ENCODE measurements around the gene CDC45.
A peak's percentile ranks its signal among the peaks of the same experiment; 100 is the strongest.

The CDC45 gene

DNA sequence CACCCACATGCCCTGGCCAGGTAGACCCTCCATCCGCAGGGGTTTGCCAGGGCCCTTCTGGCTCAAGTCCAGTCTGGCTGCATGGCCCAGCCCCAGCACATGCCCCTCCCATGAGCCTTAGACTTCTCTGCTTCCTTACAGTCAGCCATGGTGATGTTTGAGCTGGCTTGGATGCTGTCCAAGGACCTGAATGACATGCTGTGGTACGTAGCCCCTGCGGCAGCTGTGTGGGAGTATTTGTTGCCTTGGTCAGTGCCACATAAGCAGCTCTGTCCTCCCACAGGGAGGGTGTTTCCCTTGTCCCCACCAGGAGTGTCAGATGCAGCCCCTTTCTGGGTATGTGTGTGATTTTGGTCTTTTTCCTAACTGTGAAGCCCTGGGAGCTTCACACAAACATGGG lies 17.5 kb downstream of the CDC45 start:
- H3K36me3 ChIP-seq (replicated peaks), result no peaks in the 10 kb centered on the region
- TF ChIP-seq, protein P1, sequence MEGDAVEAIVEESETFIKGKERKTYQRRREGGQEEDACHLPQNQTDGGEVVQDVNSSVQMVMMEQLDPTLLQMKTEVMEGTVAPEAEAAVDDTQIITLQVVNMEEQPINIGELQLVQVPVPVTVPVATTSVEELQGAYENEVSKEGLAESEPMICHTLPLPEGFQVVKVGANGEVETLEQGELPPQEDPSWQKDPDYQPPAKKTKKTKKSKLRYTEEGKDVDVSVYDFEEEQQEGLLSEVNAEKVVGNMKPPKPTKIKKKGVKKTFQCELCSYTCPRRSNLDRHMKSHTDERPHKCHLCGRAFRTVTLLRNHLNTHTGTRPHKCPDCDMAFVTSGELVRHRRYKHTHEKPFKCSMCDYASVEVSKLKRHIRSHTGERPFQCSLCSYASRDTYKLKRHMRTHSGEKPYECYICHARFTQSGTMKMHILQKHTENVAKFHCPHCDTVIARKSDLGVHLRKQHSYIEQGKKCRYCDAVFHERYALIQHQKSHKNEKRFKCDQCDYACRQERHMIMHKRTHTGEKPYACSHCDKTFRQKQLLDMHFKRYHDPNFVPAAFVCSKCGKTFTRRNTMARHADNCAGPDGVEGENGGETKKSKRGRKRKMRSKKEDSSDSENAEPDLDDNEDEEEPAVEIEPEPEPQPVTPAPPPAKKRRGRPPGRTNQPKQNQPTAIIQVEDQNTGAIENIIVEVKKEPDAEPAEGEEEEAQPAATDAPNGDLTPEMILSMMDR (IDR thresholded peaks at IDR 0.05; ENCODE audit: low read depth, low read length, missing control alignments), result no peak
- peak overlapping the region; percentile 48 for H3K27ac ChIP-seq
- DNase-seq, result peak; percentile 96
- in situ Hi-C loops (cut with HindIII; ENCODE audit: low pct_ligation_motif_present, low sequenced_read_pairs), result no loop called here
- no peak overlapping the region for H3K4me3 ChIP-seq (ENCODE audit: low read depth, low read length)
- no peaks in the 10 kb centered on the region for H3K27me3 ChIP-seq (replicated peaks)

DNA sequence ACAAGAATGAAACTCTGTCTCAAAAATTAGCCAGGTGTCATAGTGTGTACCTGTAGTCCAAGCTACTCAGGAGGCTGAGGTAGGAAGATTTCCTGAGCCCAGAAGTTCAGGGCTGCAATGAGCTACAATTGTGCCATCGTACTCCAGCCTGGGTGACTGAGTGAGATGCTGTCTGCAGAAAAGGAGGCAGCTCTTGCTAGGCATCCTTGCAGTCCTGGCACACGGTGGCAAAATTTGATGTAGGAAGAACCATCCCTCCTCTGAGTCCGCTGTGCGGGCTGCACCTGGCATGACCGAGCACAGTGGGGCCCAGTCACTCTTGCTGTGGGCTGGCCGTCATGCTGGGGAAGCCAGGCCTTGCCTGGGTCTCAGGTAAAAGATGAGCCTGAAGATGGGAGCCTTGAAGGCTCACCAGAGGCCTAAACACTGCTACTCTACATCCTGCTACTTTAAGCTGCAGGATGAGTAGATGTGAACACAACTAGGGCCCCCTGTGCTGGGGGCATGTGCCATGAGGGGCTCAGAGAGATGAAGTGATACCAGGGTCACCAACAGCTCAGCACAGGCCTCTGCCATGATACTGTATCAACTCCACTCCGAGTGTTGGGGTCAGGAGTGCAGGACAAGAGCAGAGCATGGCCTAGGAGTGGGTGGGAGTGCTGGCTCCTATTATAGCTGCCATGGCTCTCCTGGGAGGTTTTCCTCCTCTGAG lies 18.6 kb downstream of the CDC45 start:
- no peak for DNase-seq
- no peaks in the 10 kb centered on the region for H3K36me3 ChIP-seq (replicated peaks)
- no peak overlapping the region for H3K27ac ChIP-seq
- no peak overlapping the region for H3K4me3 ChIP-seq (ENCODE audit: low read depth, low read length)
- TF ChIP-seq, protein P1 (IDR thresholded peaks at IDR 0.05; ENCODE audit: low read depth, low read length, missing control alignments), result no peak
- H3K27me3 ChIP-seq (replicated peaks), result no peaks in the 10 kb centered on the region
- in situ Hi-C loops (cut with HindIII; ENCODE audit: low pct_ligation_motif_present, low sequenced_read_pairs), result no loop called here

DNA sequence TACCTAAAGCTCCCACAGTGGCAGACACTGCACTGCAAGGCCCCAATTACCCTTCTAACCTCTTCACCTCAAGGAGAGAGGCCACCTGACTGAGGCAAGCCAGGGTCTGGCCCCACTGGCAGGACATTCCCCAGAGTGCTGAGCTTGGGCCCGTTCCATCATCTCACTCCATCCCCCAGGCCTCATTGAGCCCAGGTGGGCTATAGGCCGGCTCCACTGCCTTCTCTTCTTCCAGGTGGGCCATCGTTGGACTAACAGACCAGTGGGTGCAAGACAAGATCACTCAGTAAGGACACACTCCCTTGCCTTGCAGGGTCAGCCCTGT lies 19.1 kb downstream of the CDC45 start:
- in situ Hi-C loops (cut with HindIII; ENCODE audit: low pct_ligation_motif_present, low sequenced_read_pairs), result no loop called here
- Histone ChIP-seq H3K36me3 (replicated peaks) (no peaks in the 10 kb centered on the region), H3K4me3 (ENCODE audit: low read depth, low read length) (no peak overlapping the region), H3K27ac (no peak overlapping the region), H3K27me3 (replicated peaks) (no peaks in the 10 kb centered on the region)
- TF ChIP-seq, protein P1 (IDR thresholded peaks at IDR 0.05; ENCODE audit: low read depth, low read length, missing control alignments), result no peak
- DNase-seq, result no peak

DNA sequence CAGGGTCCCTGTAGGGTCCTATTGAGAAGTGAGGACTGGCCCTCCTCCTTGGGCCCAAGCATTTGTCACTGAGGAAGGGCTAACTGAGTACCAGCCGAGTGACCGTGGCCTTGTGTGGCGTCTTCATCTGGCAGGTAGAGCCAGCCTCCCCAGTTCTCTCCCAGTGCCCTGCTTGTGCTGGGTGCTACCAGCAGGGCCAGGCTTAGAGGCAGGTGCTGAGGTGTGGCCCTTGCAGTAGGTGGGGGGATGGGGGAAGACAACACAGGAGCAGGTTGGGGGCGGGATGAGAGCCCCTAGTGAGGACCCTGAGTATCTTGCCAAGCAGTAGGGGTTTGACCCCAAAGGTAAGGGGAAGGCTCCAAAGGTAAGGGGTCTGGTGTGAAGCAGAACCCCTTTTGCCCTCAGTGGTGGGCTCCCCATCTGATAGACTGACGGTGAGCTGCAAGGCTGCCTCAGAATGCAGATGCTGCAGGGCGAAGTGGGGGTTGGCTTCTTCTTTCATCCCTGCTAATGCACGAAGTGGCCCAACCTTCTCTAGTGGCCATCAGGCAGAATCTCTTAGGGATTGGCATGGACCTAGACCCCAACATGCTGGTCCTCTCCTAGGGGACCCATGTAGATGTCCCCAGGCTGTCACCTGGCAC lies 19.6 kb downstream of the CDC45 start:
- H3K27ac ChIP-seq, result no peak overlapping the region
- no peak overlapping the region for H3K4me3 ChIP-seq (ENCODE audit: low read depth, low read length)
- no peaks in the 10 kb centered on the region for H3K36me3 ChIP-seq (replicated peaks)
- H3K27me3 ChIP-seq (replicated peaks), result no peaks in the 10 kb centered on the region
- DNase-seq, result no peak
- TF ChIP-seq, protein P1 (IDR thresholded peaks at IDR 0.05; ENCODE audit: low read depth, low read length, missing control alignments), result no peak
- in situ Hi-C loops (cut with HindIII; ENCODE audit: low pct_ligation_motif_present, low sequenced_read_pairs), result no loop called here

DNA sequence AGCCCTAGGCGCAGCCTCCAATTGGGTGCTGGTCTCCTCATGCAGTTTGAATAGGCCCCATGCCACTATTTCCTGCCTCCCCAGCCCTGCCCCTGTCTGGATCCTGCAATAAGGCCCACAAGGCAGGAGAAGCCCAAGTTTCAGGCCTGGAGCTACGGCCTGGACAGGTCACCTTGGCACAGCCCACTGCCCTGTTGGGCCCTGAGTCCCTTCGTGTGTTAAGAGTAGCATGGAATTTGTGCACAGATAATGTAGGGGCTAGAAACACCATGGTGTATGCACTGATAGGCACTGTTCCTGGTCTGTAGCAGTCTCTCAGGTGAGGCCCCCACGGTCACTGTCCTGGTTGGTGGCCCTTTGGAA lies 20.1 kb downstream of the CDC45 start:
- Histone ChIP-seq H3K36me3 (replicated peaks) (no peaks in the 10 kb centered on the region), H3K27ac (no peak overlapping the region), H3K27me3 (replicated peaks) (no peaks in the 10 kb centered on the region), H3K4me3 (ENCODE audit: low read depth, low read length) (no peak overlapping the region)
- in situ Hi-C loops (cut with HindIII; ENCODE audit: low pct_ligation_motif_present, low sequenced_read_pairs), result no loop called here
- TF ChIP-seq, protein P1 (IDR thresholded peaks at IDR 0.05; ENCODE audit: low read depth, low read length, missing control alignments), result no peak
- no peak for DNase-seq

Data from brain microvascular endothelial cell (primary cell).